ENCODE measurements around the gene KCNJ9.

KCNJ9 gene

GRCh38 chr1:160077486-160077885 lies 3.9 kb upstream of the KCNJ9 start:
- DNase-seq (ENCODE audit: extremely low spot score), result no peak
- ChIA-PET CTCF (interaction anchor here (0.8 to 3.4 kb wide), 7 partner anchors 8 to 175 kb away, joined by 3 to 43 read pairs (median 5); no protein-coding TSS in a partner anchor), POLR2A (interaction anchor here (1.0 kb wide), 1 partner anchor 13 kb away, joined by 5 read pairs; no protein-coding TSS in a partner anchor)
- TF ChIP-seq FOXA1 (IDR thresholded peaks at IDR 0.05) (no peak), BHLHE40 (IDR thresholded peaks at IDR 0.05; ENCODE audit: borderline replicate concordance) (no peak), HDGF (IDR thresholded peaks at IDR 0.05; ENCODE audit: borderline replicate concordance) (no peak), FOXM1 (IDR thresholded peaks at IDR 0.05; ENCODE audit: borderline replicate concordance) (no peak), ELF4 (IDR thresholded peaks at IDR 0.05) (no peak)

- ChIA-PET CTCF (interaction anchor here (0.6 to 3.4 kb wide), 23 partner anchors 8 to 405 kb away, joined by 3 to 43 read pairs (median 3); partner anchors contain the start of gene KCNJ10), POLR2A (interaction anchor here (1.0 to 1.7 kb wide), 2 partner anchors 14 to 47 kb away, joined by 5 read pairs; partner anchors contain the start of gene PIGM)
- TF ChIP-seq CTBP1 (IDR thresholded peaks at IDR 0.05; ENCODE audit: borderline replicate concordance), result no peak
- TF ChIP-seq SP1 (IDR thresholded peaks at IDR 0.05), result no peak
- TF ChIP-seq FOXM1 (IDR thresholded peaks at IDR 0.05; ENCODE audit: borderline replicate concordance), result no peak
- TF ChIP-seq TARDBP (IDR thresholded peaks at IDR 0.05), result no peak
- no peak for TF ChIP-seq FOXA1 (IDR thresholded peaks at IDR 0.05)
- no peak for TF ChIP-seq PKNOX1 (IDR thresholded peaks at IDR 0.05)
- no peak for TF ChIP-seq FOXK2 (IDR thresholded peaks at IDR 0.05)
- no peak for TF ChIP-seq ELF4 (IDR thresholded peaks at IDR 0.05)
- no peak for TF ChIP-seq HDGF (IDR thresholded peaks at IDR 0.05; ENCODE audit: borderline replicate concordance)
- no peak for TF ChIP-seq ARNT (IDR thresholded peaks at IDR 0.05)
- no peak for TF ChIP-seq LEF1 (IDR thresholded peaks at IDR 0.05; ENCODE audit: borderline replicate concordance)
- TF ChIP-seq NFRKB (IDR thresholded peaks at IDR 0.05), result no peak
- TF ChIP-seq ZNF384 (IDR thresholded peaks at IDR 0.05), result no peak
- DNase-seq (ENCODE audit: extremely low spot score), result peak; percentile 81
Measured at GRCh38 chr1:160078512-160079195, 2.7 kb upstream of the KCNJ9 start.

GRCh38 chr1:160079448-160079847 lies 1.9 kb upstream of the KCNJ9 start:
- ChIA-PET POLR2A (interaction anchor here (1.7 kb wide), 1 partner anchor 48 kb away, joined by 5 read pairs; the partner anchor contains the start of gene PIGM), CTCF (interaction anchor here (0.7 to 3.4 kb wide), 7 partner anchors 9 to 65 kb away, joined by 3 to 43 read pairs (median 6); partner anchors contain the start of gene KCNJ10)
- no peak for DNase-seq (ENCODE audit: extremely low spot score)
- no peak for TF ChIP-seq PKNOX1 (IDR thresholded peaks at IDR 0.05)
- TF ChIP-seq SUZ12 (IDR thresholded peaks at IDR 0.05), result no peak
- TF ChIP-seq NFRKB (IDR thresholded peaks at IDR 0.05), result no peak
- no peak for TF ChIP-seq CTBP1 (IDR thresholded peaks at IDR 0.05; ENCODE audit: borderline replicate concordance)
- TF ChIP-seq FOXM1 (IDR thresholded peaks at IDR 0.05; ENCODE audit: borderline replicate concordance), result no peak
- no peak for TF ChIP-seq ZNF384 (IDR thresholded peaks at IDR 0.05)
- TF ChIP-seq ARNT (IDR thresholded peaks at IDR 0.05), result no peak
- TF ChIP-seq SP1 (IDR thresholded peaks at IDR 0.05), result no peak
- TF ChIP-seq FOXA1 (IDR thresholded peaks at IDR 0.05), result no peak
- no peak for TF ChIP-seq TARDBP (IDR thresholded peaks at IDR 0.05)

GRCh38 chr1:160080381-160081100 lies 797 bp upstream of the KCNJ9 start:
- ChIA-PET POLR2A (interaction anchor here (1.4 kb wide), 1 partner anchor 48 kb away, joined by 3 read pairs; no protein-coding TSS in a partner anchor), CTCF (interaction anchor here (0.6 to 3.4 kb wide), 4 partner anchors 10 to 34 kb away, joined by 3 to 20 read pairs (median 8); partner anchors contain the start of gene KCNJ10)
- DNase-seq (ENCODE audit: extremely low spot score), result no peak
- TF ChIP-seq FOXK2 (IDR thresholded peaks at IDR 0.05), result no peak
- no peak for TF ChIP-seq BHLHE40 (IDR thresholded peaks at IDR 0.05; ENCODE audit: borderline replicate concordance)
- no peak for TF ChIP-seq PKNOX1 (IDR thresholded peaks at IDR 0.05)
- no peak for TF ChIP-seq L3MBTL2 (conservative IDR thresholded peaks at IDR 0.05)
- no peak for TF ChIP-seq LEF1 (IDR thresholded peaks at IDR 0.05; ENCODE audit: borderline replicate concordance)

- TF ChIP-seq SP1 (IDR thresholded peaks at IDR 0.05), result no peak
- ChIA-PET CTCF (interaction anchor here (0.6 to 1.5 kb wide), 3 partner anchors 12 to 24 kb away, joined by 3 to 5 read pairs (median 3); no protein-coding TSS in a partner anchor), POLR2A (no interaction called here)
- DNase-seq (ENCODE audit: extremely low spot score), result no peak
Measured at GRCh38 chr1:160082487-160082886, 1.1 kb downstream of the KCNJ9 start.

- POLR2A ChIA-PET, result no interaction called here
- CTCF ChIA-PET, result interaction anchor here (1.5 kb wide), 1 partner anchor 25 kb away, joined by 3 read pairs; no protein-coding TSS in a partner anchor
- TF ChIP-seq ARNT (IDR thresholded peaks at IDR 0.05), result no peak
- no peak for TF ChIP-seq NFRKB (IDR thresholded peaks at IDR 0.05)
- no peak for TF ChIP-seq FOXK2 (IDR thresholded peaks at IDR 0.05)
- TF ChIP-seq TARDBP (IDR thresholded peaks at IDR 0.05), result no peak
- no peak for TF ChIP-seq SUZ12 (IDR thresholded peaks at IDR 0.05)
- TF ChIP-seq ZNF384 (IDR thresholded peaks at IDR 0.05), result no peak
- no peak for TF ChIP-seq BHLHE40 (IDR thresholded peaks at IDR 0.05; ENCODE audit: borderline replicate concordance)
- TF ChIP-seq HDGF (IDR thresholded peaks at IDR 0.05; ENCODE audit: borderline replicate concordance), result no peak
- TF ChIP-seq ELF4 (IDR thresholded peaks at IDR 0.05), result no peak
- no peak for TF ChIP-seq SP1 (IDR thresholded peaks at IDR 0.05)
- no peak for TF ChIP-seq LEF1 (IDR thresholded peaks at IDR 0.05; ENCODE audit: borderline replicate concordance)
- TF ChIP-seq PKNOX1 (IDR thresholded peaks at IDR 0.05), result no peak
- no peak for TF ChIP-seq CTBP1 (IDR thresholded peaks at IDR 0.05; ENCODE audit: borderline replicate concordance)
- TF ChIP-seq FOXM1 (IDR thresholded peaks at IDR 0.05; ENCODE audit: borderline replicate concordance), result no peak
- no peak for DNase-seq (ENCODE audit: extremely low spot score)
Measured at GRCh38 chr1:160082926-160083325, 1.6 kb downstream of the KCNJ9 start.

All from HEK293T (cell line).